HG03060 (cell line): ENCODE measurements around the gene KPNA2.
"Not testable (repeated sequence)": the region's sequence is repeated elsewhere in the genome, so short reads cannot be mapped to it uniquely, and the experiment has no call there.

Experiments
- ATAC-seq: cut with Tn5 transposase; IDR thresholded peaks from one replicate; pipeline ENCODE4 v1.9.1; 2021; ENCODE audit warnings: low read depth, moderate number of reproducible peaks; ENCODE audit not compliant: unreplicated experiment

KPNA2 gene

GRCh38 chr17:68054296-68054900 lies 18.9 kb downstream of the KPNA2 start:
- ATAC-seq = no peak

DNA sequence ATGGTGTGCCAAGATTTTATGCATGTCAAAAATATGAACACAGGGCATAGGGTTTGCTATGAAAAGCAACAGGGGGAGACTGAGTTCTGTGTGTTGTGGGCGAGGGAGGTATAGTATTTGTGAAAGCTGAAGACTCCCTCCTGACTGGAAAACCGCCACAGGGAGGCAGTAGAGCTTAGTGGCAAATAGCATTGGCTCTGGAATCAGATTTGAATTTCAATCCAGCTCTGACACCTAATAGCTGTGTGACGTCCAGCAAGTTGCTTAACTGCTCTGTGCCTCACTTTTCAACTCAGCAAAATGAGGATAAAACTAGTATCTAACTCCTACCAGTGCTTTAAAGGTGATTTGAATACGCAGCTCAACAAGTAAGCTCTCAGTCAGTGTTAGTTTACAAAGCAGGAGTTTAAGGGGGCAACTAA lies 22.0 kb downstream of the KPNA2 start:
- ATAC-seq = no peak

DNA sequence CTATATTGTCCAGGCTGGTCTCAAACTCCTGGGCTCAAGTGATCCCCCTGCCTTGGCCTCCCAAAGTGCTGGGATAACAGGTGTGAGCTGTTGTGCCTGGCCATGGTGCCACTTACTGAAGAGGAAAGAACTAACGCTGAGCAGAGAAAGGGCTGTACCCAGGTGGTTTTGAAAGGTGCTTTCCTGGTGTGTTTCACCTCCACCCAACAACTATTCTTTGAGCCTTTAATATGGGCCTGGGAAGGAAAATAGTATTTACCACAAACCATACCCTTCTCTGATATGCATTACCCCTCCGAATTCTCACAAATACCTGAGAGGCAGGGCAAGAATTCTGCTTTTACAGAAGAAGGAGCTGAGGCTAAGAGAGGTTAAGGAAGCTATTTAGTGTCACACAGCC lies 24.8 kb downstream of the KPNA2 start:
- no peak for ATAC-seq

DNA sequence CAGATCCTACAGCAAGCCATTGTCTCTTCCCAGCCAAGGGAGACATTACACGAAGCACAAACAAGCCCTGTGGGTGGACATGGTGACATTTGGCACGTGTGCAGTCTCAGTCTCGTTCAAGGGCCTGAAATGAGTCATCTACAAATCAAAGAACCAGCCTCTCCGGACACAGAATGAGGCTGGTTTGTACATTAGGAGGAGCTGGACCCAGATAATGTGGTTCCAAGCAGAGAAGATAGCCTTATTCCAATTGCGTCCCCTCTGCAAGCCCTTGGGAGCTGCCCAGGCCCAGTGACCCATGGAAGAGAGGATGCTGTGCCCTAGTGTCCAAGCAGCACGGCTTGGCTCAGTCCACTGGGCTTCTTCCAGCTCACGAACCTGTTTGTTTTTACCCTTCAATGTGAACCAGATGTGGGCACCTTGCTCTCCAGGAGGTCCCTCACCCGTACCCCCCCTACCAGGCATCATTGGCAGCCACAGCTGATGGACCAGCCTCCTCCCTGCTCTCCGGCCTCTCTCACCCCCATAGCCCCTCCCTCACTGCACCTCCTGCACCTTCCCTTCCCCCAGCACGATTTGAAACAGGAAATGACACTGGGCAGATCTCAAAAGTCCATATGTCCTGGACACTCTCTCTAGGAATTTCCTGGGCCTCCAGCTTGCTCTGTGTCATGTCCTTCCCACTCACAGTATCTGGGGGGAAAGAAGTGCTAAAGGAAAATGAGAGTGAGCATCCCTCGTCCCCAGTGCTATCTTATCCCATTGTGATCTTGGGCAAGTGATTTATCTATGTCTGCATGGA lies 26.2 kb downstream of the KPNA2 start:
- no peak for ATAC-seq

GRCh38 chr17:68065366-68065765 lies 29.8 kb downstream of the KPNA2 start:
- ATAC-seq = not testable (repeated sequence)

DNA sequence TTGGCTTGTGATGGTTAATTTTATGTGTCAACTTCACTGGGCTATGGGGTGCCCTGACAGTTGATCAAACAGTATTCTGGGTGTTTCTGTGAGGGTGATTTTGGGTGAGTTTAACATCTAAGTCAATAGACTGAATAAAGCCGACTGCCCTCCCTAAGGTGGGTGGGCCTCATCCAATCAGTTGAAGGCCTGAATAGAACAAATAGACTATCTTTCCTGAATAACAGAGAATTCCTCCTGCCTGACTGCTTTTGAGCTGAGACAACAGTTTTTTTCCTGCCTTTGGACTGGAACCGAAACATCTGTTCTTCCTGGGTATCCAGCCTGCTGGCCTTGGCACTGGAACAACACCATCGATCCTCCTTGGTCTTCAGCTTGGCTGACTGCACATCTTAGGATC lies 33.0 kb downstream of the KPNA2 start:
- ATAC-seq = not testable (repeated sequence)

DNA sequence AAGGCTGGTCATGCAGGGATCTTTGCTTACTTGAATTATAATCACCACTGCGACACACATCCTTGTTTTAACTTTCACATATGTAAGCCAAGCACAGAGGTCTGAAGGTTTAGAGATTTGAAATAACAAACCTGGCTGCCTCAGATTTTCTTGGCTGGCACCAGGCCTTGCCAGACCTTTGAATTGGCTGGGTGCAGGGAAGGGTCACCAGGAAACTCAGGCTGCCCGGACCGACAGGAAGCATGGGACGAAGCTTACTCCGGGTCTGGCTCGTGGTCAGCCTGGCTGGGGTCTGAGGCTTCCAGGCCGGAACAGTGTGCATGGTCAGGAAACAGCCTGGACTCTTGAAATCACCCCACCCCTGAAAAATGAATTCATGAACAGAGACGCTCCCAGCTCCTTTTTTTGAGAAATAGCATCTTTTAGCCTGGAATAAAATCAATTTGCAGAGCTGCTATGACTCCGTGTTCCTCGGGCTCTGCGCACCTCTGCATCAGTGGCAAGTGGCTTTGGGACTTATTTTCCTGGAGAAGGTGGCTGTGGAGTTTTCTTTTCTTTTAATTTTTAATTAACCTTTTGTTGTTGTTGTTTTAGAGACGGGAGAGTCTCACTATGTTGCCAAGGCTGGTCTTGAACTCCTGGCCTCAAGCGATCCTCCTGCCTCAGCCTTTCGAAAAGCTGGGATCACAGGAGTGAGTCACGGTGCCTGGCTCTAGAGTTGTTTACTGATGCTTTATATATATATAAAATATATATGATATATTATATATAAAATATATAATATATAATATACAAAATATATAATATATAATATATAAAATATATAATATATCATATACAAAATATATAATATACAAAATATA lies 35.3 kb downstream of the KPNA2 start:
- ATAC-seq = not testable (repeated sequence)

GRCh38 chr17:68074279-68074678 lies 38.7 kb downstream of the KPNA2 start:
- no peak for ATAC-seq

- not testable (repeated sequence) for ATAC-seq
Measured at GRCh38 chr17:68075953-68076607, 40.5 kb downstream of the KPNA2 start.

- not testable (repeated sequence) for ATAC-seq
Measured at GRCh38 chr17:68077498-68077897, 42.0 kb downstream of the KPNA2 start.

GRCh38 chr17:68080411-68081150 lies 45.0 kb downstream of the KPNA2 start:
- ATAC-seq = no peak

- not testable (repeated sequence) for ATAC-seq
Measured at GRCh38 chr17:68081305-68082265, 46.0 kb downstream of the KPNA2 start.

DNA sequence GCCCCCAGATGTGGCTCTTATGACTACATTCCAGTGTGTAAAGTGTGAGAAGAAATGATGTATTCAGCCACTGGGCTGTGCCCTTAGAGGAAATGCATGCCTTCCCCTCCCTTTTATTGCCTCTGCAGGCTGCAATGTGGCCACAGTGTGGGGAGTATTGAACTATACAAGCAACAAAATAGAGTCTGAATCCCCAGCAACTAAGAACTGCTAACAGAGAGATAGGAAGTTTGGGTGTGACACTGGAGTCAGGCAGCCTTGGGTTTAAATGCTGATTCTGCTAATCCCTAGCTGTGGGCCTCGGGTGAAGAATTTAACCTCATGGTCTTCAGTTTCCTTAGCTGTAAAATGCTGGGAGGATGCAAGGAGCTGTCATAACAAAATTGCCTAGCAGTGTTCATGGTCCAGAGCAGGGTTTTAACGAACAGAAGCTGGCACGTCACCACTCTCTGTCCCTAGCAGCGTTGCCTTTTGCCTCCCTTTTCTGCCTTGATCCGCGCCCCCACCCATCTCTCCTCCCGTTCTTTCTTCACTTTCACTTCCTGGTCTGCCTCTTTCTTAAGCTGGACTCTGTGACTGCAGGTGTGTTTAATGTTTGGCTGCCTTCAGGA lies 50.3 kb downstream of the KPNA2 start:
- ATAC-seq = no peak

DNA sequence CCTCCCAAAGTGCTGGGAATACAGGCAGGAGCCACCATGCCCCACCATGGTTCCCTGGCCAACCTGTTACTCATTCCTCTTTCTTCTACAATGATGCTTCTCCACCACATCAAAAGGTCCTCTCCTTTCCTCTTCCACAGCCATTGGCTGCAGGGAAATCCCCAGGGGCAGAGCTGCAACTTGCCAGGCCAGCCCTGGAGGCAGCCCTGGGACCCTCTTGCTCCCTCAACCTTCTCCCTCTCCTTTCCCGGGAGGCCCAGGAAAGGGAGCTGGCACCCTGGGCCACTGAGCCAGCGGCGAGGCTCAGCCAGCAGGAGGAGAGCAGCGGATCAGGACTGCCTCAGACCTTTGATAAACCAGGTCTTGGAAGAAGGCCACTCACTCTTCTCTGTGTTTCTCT lies 51.1 kb downstream of the KPNA2 start:
- not testable (repeated sequence) for ATAC-seq

DNA sequence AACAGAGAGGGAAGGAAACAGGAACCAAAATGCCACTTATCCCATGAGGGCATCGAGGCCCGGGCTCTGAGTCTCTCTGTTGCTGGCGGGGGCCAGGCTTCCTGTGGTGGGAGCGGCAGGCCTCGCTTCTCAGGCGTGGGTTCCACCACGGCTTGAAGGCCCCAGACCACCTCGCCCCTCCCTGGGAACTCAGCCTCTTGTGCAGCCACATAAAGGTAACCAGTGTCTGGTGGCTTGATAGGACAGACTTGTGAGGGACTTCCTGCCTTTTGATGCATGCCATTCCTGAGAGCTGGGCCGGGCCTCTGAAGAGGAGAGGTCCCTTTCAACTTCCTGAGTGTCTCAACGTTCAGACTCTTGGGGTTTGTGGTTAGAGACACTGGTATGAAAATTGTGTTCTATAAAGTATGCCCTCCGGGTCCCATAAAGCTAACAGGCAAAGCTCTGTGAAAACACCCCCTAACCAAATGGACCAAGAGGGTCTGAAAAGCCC lies 51.6 kb downstream of the KPNA2 start:
- ATAC-seq = peak; percentile 40

DNA sequence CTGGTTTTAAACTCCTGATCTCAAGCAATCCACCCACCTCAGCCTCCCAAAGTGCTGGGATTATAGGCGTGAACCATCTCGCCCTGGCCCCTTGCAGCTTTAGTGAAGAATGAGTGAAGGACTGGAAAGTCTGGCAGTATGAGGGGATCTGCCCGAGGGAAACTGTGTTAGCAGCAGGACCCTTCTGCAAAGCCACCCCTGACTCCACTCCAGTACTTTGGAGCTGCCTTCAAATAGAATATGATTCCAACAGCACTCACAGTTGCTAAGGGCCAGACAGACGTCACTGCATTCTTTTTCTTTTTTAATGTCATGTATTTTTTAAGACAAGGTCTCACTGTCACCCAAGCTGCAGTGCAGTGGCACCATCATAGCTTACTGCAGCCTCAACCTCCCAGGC lies 52.3 kb downstream of the KPNA2 start:
- no peak for ATAC-seq

GRCh38 chr17:68089881-68090280 lies 54.3 kb downstream of the KPNA2 start:
- ATAC-seq = no peak

DNA sequence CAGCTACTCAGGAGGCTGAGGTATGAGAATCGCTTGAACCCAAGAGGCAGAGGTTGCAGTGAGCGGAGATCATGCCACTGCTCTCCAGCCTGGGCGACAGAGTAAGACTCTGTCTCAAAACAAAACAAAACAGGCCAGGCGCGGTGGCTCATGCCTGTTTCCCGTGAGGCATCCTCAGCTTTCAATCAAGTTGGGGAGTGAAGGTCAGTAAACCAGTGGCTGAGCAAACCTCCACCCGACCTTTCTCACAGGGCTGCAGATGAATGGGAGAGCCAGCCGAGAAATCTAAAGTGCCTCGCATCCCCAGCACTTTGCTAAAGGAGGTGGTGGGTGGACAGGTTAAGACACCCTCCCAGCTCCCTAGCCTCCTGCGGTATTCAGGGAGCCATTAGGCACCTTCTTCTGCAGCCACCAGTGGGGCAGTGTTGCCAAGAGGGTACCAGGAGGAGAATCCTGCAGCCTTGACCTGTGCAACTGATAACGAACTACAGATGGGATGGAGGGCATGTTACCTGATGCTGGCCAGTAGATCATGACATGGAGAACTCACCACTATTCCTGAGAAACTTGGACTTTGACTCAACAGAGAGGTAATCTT lies 59.0 kb downstream of the KPNA2 start:
- no peak for ATAC-seq
